ENCODE results near the gene NOD1. TPM values are rescaled to one million over a fixed set of nuclear protein-coding genes. Genes with fewer than 3 reads are reported as not detected.

The NOD1 gene
- total and polyA plus RNA-seq, 2 of the 13 experiments (the other 11 are each of a cell fraction or from before 2014, with no cell fraction given) = 1.7 to 2.9 TPM

DNA sequence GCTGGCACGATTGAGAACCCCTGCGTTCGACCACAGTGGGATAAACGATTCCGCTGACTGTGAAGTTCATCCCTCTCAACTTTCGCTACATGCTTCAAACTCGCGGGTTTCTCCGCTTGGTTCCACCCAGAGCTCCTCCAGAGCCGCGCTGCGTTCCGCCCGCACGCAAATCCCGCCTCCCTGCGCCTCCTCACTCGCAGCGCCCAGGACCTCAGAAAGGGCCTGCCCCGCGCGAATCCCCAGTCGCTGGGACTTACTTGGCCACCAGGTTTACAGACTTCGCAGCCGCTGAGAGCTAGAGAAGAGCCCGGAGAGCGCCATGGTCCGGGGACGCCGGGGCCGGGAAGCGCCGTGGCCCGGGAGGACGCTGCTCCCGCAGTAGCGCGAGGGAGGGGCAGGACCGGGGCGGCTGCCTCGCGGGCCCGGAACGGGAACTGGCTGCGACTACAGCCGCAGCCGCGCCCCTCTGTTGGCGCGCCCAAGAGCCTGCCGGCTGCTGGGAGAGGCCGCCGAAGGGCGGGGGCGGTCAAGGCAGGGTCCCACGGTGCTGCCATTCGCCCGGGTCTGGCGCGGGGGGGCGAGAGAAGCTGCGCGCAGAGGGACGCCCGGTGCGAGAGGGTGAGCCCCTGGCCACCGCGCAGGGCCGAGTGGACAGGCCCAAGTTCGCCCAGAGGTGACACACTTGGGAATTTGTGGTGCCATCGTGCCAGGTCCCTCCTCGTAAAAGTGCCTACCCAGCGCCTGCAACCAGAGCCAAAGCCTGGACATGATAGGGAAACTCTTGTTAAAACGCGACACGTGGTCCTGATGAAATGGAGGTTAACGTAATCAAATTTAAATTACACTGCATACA lies at the start of gene NOD1 (continued):
- TF ChIP-seq, protein P1, sequence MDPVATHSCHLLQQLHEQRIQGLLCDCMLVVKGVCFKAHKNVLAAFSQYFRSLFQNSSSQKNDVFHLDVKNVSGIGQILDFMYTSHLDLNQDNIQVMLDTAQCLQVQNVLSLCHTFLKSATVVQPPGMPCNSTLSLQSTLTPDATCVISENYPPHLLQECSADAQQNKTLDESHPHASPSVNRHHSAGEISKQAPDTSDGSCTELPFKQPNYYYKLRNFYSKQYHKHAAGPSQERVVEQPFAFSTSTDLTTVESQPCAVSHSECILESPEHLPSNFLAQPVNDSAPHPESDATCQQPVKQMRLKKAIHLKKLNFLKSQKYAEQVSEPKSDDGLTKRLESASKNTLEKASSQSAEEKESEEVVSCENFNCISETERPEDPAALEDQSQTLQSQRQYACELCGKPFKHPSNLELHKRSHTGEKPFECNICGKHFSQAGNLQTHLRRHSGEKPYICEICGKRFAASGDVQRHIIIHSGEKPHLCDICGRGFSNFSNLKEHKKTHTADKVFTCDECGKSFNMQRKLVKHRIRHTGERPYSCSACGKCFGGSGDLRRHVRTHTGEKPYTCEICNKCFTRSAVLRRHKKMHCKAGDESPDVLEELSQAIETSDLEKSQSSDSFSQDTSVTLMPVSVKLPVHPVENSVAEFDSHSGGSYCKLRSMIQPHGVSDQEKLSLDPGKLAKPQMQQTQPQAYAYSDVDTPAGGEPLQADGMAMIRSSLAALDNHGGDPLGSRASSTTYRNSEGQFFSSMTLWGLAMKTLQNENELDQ (CRISPR knock-in tag; IDR thresholded peaks at IDR 0.05; ENCODE audit: borderline replicate concordance) = no peak
- TF ChIP-seq ZEB1 (IDR thresholded peaks at IDR 0.05; ENCODE audit: insufficient replicate concordance, low read depth) (no peak), THAP11 (CRISPR knock-in tag; IDR thresholded peaks at IDR 0.05) (0 out of 2 replicates have a peak, but pooled peaks have one; percentile 15), TRIM24 (CRISPR knock-in tag; IDR thresholded peaks at IDR 0.05) (no peak), HIVEP1 (CRISPR knock-in tag; IDR thresholded peaks at IDR 0.05) (peak; percentile 49; the same call in 1 of the 2 replicates), ZNF883 (CRISPR knock-in tag; IDR thresholded peaks at IDR 0.05; ENCODE audit: not compliant biosample characterization) (peak; percentile 92), ZSCAN22 (CRISPR knock-in tag; IDR thresholded peaks at IDR 0.05) (no peak), NRL (CRISPR knock-in tag; IDR thresholded peaks at IDR 0.05; ENCODE audit: borderline replicate concordance) (peak; percentile 56; the same call in 1 of the 2 replicates), HOXA9 (CRISPR knock-in tag; IDR thresholded peaks at IDR 0.05; ENCODE audit: borderline replicate concordance) (no peak), ZMAT3 (CRISPR knock-in tag; conservative IDR thresholded peaks at IDR 0.05) (peak; percentile 85), ZNF670 (CRISPR knock-in tag; IDR thresholded peaks at IDR 0.05; ENCODE audit: borderline replicate concordance) (no peak; the same call in 1 of the 2 replicates), ZNF501 (CRISPR knock-in tag; IDR thresholded peaks at IDR 0.05) (peak; percentile 69), ZNF124 (CRISPR knock-in tag; IDR thresholded peaks at IDR 0.05) (peak; percentile 64; the same call in 1 of the 2 replicates), HOXD1 (CRISPR knock-in tag; IDR thresholded peaks at IDR 0.05) (peak; percentile 80), ZNF30 (CRISPR knock-in tag; IDR thresholded peaks at IDR 0.05) (no peak), MLLT10 (CRISPR knock-in tag; IDR thresholded peaks at IDR 0.05) (no peak), MTA3 (CRISPR knock-in tag; IDR thresholded peaks at IDR 0.05) (no peak), NKX3-1 (CRISPR knock-in tag; IDR thresholded peaks at IDR 0.05) (peak; percentile 81; the same call in 1 of the 2 replicates), NFE2L2 (IDR thresholded peaks at IDR 0.05; ENCODE audit: low read length) (no peak)
- TF ChIP-seq, protein P2, sequence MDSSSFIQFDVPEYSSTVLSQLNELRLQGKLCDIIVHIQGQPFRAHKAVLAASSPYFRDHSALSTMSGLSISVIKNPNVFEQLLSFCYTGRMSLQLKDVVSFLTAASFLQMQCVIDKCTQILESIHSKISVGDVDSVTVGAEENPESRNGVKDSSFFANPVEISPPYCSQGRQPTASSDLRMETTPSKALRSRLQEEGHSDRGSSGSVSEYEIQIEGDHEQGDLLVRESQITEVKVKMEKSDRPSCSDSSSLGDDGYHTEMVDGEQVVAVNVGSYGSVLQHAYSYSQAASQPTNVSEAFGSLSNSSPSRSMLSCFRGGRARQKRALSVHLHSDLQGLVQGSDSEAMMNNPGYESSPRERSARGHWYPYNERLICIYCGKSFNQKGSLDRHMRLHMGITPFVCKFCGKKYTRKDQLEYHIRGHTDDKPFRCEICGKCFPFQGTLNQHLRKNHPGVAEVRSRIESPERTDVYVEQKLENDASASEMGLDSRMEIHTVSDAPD (CRISPR knock-in tag; IDR thresholded peaks at IDR 0.05) = no peak
- TF ChIP-seq, protein P3, sequence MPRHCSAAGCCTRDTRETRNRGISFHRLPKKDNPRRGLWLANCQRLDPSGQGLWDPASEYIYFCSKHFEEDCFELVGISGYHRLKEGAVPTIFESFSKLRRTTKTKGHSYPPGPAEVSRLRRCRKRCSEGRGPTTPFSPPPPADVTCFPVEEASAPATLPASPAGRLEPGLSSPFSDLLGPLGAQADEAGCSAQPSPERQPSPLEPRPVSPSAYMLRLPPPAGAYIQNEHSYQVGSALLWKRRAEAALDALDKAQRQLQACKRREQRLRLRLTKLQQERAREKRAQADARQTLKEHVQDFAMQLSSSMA (CRISPR knock-in tag; IDR thresholded peaks at IDR 0.05) = peak; percentile 87
- TF ChIP-seq, protein P4, sequence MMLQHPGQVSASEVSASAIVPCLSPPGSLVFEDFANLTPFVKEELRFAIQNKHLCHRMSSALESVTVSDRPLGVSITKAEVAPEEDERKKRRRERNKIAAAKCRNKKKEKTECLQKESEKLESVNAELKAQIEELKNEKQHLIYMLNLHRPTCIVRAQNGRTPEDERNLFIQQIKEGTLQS (CRISPR knock-in tag; IDR thresholded peaks at IDR 0.05) = peak; percentile 8; the same call in 1 of the 2 replicates
- TF ChIP-seq, protein P5, sequence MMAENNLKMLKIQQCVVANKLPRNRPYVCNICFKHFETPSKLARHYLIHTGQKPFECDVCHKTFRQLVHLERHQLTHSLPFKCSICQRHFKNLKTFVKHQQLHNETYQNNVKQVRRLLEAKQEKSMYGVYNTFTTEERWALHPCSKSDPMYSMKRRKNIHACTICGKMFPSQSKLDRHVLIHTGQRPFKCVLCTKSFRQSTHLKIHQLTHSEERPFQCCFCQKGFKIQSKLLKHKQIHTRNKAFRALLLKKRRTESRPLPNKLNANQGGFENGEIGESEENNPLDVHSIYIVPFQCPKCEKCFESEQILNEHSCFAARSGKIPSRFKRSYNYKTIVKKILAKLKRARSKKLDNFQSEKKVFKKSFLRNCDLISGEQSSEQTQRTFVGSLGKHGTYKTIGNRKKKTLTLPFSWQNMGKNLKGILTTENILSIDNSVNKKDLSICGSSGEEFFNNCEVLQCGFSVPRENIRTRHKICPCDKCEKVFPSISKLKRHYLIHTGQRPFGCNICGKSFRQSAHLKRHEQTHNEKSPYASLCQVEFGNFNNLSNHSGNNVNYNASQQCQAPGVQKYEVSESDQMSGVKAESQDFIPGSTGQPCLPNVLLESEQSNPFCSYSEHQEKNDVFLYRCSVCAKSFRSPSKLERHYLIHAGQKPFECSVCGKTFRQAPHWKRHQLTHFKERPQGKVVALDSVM (CRISPR knock-in tag; IDR thresholded peaks at IDR 0.05) = peak; percentile 70

All from HepG2 (cell line).